ENCODE results near the gene LMNB1. TPM values are rescaled to one million over a fixed set of nuclear protein-coding genes. Genes with fewer than 3 reads are reported as not detected.

The LMNB1 gene
- total RNA-seq, 1 donor from 2014 or later: 37.5 TPM

Small RNAs within 50 kb of the gene (small RNA-seq; reads per million reads assigned to genes)
- gene RNU6-752P (ENCODE audit: low replicate concordance): not detected

Other genes with a start within 250 kb of the LMNB1 start
- 54.3 TPM for gene ALDH7A1, start 181.9 kb upstream of the LMNB1 start, total RNA-seq
- 46.6 TPM for gene PHAX, start 176.2 kb upstream of the LMNB1 start, total RNA-seq